Measurements from ENCODE around the gene THAP4. TPM values are rescaled to one million over a fixed set of nuclear protein-coding genes. Genes with fewer than 3 reads are reported as not detected.

Gene THAP4, protein sequence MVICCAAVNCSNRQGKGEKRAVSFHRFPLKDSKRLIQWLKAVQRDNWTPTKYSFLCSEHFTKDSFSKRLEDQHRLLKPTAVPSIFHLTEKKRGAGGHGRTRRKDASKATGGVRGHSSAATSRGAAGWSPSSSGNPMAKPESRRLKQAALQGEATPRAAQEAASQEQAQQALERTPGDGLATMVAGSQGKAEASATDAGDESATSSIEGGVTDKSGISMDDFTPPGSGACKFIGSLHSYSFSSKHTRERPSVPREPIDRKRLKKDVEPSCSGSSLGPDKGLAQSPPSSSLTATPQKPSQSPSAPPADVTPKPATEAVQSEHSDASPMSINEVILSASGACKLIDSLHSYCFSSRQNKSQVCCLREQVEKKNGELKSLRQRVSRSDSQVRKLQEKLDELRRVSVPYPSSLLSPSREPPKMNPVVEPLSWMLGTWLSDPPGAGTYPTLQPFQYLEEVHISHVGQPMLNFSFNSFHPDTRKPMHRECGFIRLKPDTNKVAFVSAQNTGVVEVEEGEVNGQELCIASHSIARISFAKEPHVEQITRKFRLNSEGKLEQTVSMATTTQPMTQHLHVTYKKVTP
- total RNA-seq (2021) (72.6 to 88.6 TPM (median 78.0 TPM) in 3 replicates), Bru-seq, nascent RNA (percentile 58 among the genes with signal in this experiment)
- long read RNA-seq, experiment 1, transcript THAP4-204 (6 exons, 2,367 nt): major isoform, 218 of 252 reads
- long read RNA-seq, experiment 1, partial matches to known transcripts: 13 of 252 reads
- long read RNA-seq, experiment 1, other reads (novel, unspliced or antisense): 19 of 252 reads
- long read RNA-seq, experiment 2, transcript THAP4-202 (5 exons, 785 nt): minor isoform, 7 of 79 reads
- long read RNA-seq, experiment 2, transcript THAP4-204 (6 exons, 2,367 nt): major isoform, 31 of 79 reads
- long read RNA-seq, experiment 2, partial matches to known transcripts: 26 of 79 reads
- long read RNA-seq, experiment 2, other reads (novel, unspliced or antisense): 13 of 79 reads
- long read RNA-seq, experiment 3, transcript THAP4-204 (6 exons, 2,367 nt): major isoform, 11 of 14 reads
- long read RNA-seq, experiment 3, partial matches to known transcripts: 1 of 14 reads
- long read RNA-seq, experiment 3, other reads (novel, unspliced or antisense): 2 of 14 reads

DNA sequence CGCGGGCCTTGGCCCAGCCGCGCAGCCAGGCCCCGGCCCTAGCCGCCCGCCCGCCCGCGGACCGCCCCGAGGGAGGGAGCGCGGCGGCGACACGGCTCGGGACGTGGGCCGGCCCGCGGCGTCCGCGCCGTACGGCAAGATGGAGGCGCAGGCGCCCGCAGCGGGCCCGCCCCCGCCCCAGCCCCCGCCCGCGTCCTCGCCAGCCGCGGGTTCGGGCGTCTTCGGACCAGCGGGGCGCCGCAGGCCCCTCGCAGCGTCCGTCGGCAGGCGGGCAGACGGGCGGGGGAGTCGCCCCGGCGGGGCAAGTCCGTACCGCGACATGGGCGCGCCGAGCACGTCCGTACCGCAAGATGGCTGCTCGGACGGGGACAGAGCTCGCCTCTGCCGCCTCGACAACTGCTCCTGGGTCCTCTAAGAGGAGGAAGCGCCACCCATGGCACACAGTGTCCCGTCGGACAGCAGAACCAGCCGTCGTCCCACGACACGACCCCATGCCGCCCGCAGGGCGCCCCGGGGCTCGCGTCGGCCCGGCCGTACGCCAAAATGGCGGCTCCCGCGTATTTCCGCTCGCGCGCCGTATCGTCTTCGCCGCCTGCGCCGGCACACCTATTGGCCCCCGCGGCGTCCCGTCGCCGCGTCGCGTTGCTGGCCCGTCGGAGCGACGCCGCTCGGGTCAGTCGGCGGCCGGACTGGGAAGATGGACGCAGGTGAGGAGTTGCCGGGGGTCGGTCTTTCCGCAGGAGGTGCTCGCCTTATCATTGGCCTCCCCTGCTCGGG is at the start of gene THAP4, which contains the start of gene ATG4B:
Gene THAP4 (minus strand): TSS at position 141 of the 777 bp plus-strand sequence. CDS start 141 bp downstream, outside the sequence.
Gene ATG4B (plus strand): TSS at position 676 of the 777 bp plus-strand sequence. CDS start 22 bp downstream, at position 698.
- peak; percentile 80 for DNase-seq (ENCODE audit: low spot score)
- Mint-ChIP-seq H3K4me3 (peak within 1 kb of the TSS; percentile 86), H3K36me3 (peaks cover 33% of the 10 kb centered on the region), H3K9me3 (peaks cover 11% of the 10 kb centered on the region), H3K27ac (peak within 1 kb of the TSS; percentile 86), H3K4me1 (peaks cover 32% of the 10 kb centered on the region), H3K27me3 (ENCODE audit: low read depth) (no peaks in the 10 kb centered on the region)
- POLR2A ChIA-PET: no interaction called here
- ATAC-seq: peak; percentile 68
- CTCF ChIA-PET: interaction anchor here (0.6 to 1.8 kb wide), 2 partner anchors 22 to 27 kb away, joined by 3 to 5 read pairs; no protein-coding TSS in a partner anchor
- 0 out of 2 replicates have a peak, but pooled peaks have one; percentile 33 for TF ChIP-seq ETV6 (CRISPR knock-in tag; IDR thresholded peaks at IDR 0.05)
- TF ChIP-seq CREB1 (CRISPR knock-in tag; IDR thresholded peaks at IDR 0.05): 0 out of 2 replicates have a peak, but pooled peaks have one; percentile 66
- TF ChIP-seq, protein P1, sequence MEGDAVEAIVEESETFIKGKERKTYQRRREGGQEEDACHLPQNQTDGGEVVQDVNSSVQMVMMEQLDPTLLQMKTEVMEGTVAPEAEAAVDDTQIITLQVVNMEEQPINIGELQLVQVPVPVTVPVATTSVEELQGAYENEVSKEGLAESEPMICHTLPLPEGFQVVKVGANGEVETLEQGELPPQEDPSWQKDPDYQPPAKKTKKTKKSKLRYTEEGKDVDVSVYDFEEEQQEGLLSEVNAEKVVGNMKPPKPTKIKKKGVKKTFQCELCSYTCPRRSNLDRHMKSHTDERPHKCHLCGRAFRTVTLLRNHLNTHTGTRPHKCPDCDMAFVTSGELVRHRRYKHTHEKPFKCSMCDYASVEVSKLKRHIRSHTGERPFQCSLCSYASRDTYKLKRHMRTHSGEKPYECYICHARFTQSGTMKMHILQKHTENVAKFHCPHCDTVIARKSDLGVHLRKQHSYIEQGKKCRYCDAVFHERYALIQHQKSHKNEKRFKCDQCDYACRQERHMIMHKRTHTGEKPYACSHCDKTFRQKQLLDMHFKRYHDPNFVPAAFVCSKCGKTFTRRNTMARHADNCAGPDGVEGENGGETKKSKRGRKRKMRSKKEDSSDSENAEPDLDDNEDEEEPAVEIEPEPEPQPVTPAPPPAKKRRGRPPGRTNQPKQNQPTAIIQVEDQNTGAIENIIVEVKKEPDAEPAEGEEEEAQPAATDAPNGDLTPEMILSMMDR (IDR thresholded peaks at IDR 0.05): no peak
- TF ChIP-seq, protein P2, sequence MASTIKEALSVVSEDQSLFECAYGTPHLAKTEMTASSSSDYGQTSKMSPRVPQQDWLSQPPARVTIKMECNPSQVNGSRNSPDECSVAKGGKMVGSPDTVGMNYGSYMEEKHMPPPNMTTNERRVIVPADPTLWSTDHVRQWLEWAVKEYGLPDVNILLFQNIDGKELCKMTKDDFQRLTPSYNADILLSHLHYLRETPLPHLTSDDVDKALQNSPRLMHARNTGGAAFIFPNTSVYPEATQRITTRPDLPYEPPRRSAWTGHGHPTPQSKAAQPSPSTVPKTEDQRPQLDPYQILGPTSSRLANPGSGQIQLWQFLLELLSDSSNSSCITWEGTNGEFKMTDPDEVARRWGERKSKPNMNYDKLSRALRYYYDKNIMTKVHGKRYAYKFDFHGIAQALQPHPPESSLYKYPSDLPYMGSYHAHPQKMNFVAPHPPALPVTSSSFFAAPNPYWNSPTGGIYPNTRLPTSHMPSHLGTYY (CRISPR knock-in tag; IDR thresholded peaks at IDR 0.05): no peak
- TF ChIP-seq, protein P3, sequence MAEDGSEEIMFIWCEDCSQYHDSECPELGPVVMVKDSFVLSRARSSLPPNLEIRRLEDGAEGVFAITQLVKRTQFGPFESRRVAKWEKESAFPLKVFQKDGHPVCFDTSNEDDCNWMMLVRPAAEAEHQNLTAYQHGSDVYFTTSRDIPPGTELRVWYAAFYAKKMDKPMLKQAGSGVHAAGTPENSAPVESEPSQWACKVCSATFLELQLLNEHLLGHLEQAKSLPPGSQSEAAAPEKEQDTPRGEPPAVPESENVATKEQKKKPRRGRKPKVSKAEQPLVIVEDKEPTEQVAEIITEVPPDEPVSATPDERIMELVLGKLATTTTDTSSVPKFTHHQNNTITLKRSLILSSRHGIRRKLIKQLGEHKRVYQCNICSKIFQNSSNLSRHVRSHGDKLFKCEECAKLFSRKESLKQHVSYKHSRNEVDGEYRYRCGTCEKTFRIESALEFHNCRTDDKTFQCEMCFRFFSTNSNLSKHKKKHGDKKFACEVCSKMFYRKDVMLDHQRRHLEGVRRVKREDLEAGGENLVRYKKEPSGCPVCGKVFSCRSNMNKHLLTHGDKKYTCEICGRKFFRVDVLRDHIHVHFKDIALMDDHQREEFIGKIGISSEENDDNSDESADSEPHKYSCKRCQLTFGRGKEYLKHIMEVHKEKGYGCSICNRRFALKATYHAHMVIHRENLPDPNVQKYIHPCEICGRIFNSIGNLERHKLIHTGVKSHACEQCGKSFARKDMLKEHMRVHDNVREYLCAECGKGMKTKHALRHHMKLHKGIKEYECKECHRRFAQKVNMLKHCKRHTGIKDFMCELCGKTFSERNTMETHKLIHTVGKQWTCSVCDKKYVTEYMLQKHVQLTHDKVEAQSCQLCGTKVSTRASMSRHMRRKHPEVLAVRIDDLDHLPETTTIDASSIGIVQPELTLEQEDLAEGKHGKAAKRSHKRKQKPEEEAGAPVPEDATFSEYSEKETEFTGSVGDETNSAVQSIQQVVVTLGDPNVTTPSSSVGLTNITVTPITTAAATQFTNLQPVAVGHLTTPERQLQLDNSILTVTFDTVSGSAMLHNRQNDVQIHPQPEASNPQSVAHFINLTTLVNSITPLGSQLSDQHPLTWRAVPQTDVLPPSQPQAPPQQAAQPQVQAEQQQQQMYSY (CRISPR knock-in tag; IDR thresholded peaks at IDR 0.05): no peak
- peak; percentile 73 for TF ChIP-seq SP1 (CRISPR knock-in tag; conservative IDR thresholded peaks at IDR 0.05)
- TF ChIP-seq, protein P4, sequence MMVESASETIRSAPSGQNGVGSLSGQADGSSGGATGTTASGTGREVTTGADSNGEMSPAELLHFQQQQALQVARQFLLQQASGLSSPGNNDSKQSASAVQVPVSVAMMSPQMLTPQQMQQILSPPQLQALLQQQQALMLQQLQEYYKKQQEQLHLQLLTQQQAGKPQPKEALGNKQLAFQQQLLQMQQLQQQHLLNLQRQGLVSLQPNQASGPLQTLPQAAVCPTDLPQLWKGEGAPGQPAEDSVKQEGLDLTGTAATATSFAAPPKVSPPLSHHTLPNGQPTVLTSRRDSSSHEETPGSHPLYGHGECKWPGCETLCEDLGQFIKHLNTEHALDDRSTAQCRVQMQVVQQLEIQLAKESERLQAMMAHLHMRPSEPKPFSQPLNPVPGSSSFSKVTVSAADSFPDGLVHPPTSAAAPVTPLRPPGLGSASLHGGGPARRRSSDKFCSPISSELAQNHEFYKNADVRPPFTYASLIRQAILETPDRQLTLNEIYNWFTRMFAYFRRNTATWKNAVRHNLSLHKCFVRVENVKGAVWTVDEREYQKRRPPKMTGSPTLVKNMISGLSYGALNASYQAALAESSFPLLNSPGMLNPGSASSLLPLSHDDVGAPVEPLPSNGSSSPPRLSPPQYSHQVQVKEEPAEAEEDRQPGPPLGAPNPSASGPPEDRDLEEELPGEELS (CRISPR knock-in tag; IDR thresholded peaks at IDR 0.05): peak; percentile 20; the same call in 1 of the 2 replicates
- TF ChIP-seq, protein P5, sequence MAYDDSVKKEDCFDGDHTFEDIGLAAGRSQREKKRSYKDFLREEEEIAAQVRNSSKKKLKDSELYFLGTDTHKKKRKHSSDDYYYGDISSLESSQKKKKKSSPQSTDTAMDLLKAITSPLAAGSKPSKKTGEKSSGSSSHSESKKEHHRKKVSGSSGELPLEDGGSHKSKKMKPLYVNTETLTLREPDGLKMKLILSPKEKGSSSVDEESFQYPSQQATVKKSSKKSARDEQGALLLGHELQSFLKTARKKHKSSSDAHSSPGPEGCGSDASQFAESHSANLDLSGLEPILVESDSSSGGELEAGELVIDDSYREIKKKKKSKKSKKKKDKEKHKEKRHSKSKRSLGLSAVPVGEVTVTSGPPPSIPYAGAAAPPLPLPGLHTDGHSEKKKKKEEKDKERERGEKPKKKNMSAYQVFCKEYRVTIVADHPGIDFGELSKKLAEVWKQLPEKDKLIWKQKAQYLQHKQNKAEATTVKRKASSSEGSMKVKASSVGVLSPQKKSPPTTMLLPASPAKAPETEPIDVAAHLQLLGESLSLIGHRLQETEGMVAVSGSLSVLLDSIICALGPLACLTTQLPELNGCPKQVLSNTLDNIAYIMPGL (CRISPR knock-in tag; IDR thresholded peaks at IDR 0.05): peak; percentile 71; the same call in 1 of the 2 replicates
- TF ChIP-seq, protein P6, sequence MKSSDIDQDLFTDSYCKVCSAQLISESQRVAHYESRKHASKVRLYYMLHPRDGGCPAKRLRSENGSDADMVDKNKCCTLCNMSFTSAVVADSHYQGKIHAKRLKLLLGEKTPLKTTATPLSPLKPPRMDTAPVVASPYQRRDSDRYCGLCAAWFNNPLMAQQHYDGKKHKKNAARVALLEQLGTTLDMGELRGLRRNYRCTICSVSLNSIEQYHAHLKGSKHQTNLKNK (CRISPR knock-in tag; IDR thresholded peaks at IDR 0.05): no peak
- TF ChIP-seq, protein P7, sequence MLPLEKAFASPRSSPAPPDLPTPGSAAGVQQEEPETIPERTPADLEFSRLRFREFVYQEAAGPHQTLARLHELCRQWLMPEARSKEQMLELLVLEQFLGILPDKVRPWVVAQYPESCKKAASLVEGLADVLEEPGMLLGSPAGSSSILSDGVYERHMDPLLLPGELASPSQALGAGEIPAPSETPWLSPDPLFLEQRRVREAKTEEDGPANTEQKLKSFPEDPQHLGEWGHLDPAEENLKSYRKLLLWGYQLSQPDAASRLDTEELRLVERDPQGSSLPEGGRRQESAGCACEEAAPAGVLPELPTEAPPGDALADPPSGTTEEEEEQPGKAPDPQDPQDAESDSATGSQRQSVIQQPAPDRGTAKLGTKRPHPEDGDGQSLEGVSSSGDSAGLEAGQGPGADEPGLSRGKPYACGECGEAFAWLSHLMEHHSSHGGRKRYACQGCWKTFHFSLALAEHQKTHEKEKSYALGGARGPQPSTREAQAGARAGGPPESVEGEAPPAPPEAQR (CRISPR knock-in tag; IDR thresholded peaks at IDR 0.05): no peak
- TF ChIP-seq MYBL2 (CRISPR knock-in tag; IDR thresholded peaks at IDR 0.05): peak; percentile 86
- TF ChIP-seq, protein P8, sequence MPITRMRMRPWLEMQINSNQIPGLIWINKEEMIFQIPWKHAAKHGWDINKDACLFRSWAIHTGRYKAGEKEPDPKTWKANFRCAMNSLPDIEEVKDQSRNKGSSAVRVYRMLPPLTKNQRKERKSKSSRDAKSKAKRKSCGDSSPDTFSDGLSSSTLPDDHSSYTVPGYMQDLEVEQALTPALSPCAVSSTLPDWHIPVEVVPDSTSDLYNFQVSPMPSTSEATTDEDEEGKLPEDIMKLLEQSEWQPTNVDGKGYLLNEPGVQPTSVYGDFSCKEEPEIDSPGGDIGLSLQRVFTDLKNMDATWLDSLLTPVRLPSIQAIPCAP (CRISPR knock-in tag; IDR thresholded peaks at IDR 0.05): no peak
- TF ChIP-seq, protein P9, sequence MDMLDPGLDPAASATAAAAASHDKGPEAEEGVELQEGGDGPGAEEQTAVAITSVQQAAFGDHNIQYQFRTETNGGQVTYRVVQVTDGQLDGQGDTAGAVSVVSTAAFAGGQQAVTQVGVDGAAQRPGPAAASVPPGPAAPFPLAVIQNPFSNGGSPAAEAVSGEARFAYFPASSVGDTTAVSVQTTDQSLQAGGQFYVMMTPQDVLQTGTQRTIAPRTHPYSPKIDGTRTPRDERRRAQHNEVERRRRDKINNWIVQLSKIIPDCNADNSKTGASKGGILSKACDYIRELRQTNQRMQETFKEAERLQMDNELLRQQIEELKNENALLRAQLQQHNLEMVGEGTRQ (CRISPR knock-in tag; IDR thresholded peaks at IDR 0.05): peak; percentile 45; the same call in 1 of the 2 replicates
- TF ChIP-seq, protein P10, sequence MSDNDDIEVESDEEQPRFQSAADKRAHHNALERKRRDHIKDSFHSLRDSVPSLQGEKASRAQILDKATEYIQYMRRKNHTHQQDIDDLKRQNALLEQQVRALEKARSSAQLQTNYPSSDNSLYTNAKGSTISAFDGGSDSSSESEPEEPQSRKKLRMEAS (CRISPR knock-in tag; IDR thresholded peaks at IDR 0.05): 0 out of 2 replicates have a peak, but pooled peaks have one; percentile 48
- 0 out of 2 replicates have a peak, but pooled peaks have one; percentile 10 for TF ChIP-seq TP53 (CRISPR knock-in tag; IDR thresholded peaks at IDR 0.05)
- no peak for TF ChIP-seq FOXJ3 (CRISPR knock-in tag; IDR thresholded peaks at IDR 0.05; ENCODE audit: borderline replicate concordance)

Measured in WTC11 (cell line).